Left lung (tissue), 10 donors: ENCODE measurements around the gene WNT7B. TPM values are rescaled to one million over a fixed set of nuclear protein-coding genes. Genes with fewer than 3 reads are reported as not detected.

ENCODE experiments used
- ATAC-seq: fragments of 200-7000 bp; cut with Tn5 transposase; one replicate; pipeline ENCODE4 v1.9.1; 2020; ENCODE audit warnings: moderate library complexity
- DNase-seq, 4 donors: peaks; one replicate each; pipeline ENCODE4 v3.0.0-alpha.2; 2013 to 2020
- H3K27ac ChIP-seq, 2 donors: fragments of 200-600 bp; sonication (generic) in 1 of 2; one replicate each; pipeline versions ENCODE4 v1.5.0 to v1.8.0; 2020 to 2021
- H3K27me3 ChIP-seq, 2 donors: fragments of 200-600 bp; sonication (generic) in 1 of 2; one replicate each; pipeline versions ENCODE4 v1.5.0 to v1.8.0; 2020 to 2021
- H3K36me3 ChIP-seq, 2 donors: fragments of 200-600 bp; sonication (generic) in 1 of 2; one replicate each; pipeline versions ENCODE4 v1.5.0 to v1.8.0; 2020 to 2021
- H3K4me1 ChIP-seq, 2 donors: fragments of 200-600 bp; one replicate each; pipeline ENCODE4 v1.8.0; 2021
- H3K4me3 ChIP-seq, 2 donors: fragments of 200-600 bp; sonication (generic) in 1 of 2; one replicate each; pipeline versions ENCODE4 v1.5.0 to v1.8.0; 2020 to 2021; ENCODE audit warnings: mild to moderate bottlenecking in 1 of 2
- H3K9me3 ChIP-seq, 2 donors: fragments of 200-600 bp; sonication (generic) in 1 of 2; one replicate each; pipeline versions ENCODE4 v1.5.0 to v1.8.0; 2020 to 2021
- intact Hi-C, 2 donors: fragments of 100-400 bp; cut with DNase I; formaldehyde crosslinking; loops; one replicate each; pipeline versions ENCODE4 v1.11.2 to v1.14.2; 2022
- polyA plus RNA-seq, 6 donors: library from polyadenylated mRNA; unstranded; fragments of 120-200 nt; gene quantifications; one replicate each; pipeline ENCODE4 v1.2.1, GENCODE V29; 2013; ENCODE audit not compliant: insufficient read length in 6 of 6
- total RNA-seq, 2 donors: library from RNA; stranded (reverse); fragmentation: NEBNext Ultra II Directional; extraction: Animal tissue kit (Norgen Biotek cat#: 25700); gene quantifications; one replicate each; pipeline ENCODE4 v1.2.1, GENCODE V29; 2021
- TF ChIP-seq, protein P1 (sequence below), 2 donors: fragments of 200-600 bp; sonication (generic) in 1 of 2; IDR thresholded peaks; one replicate each; pipeline versions ENCODE4 v1.5.0 to v1.8.0; 2021; ENCODE audit warnings: antibody characterized with exemption in 2 of 2
- donor health status: DM: no; HTN: yes; CAD: no.
- donor health status: DM: no; HTN: no; CAD: no.

The WNT7B gene
- total and polyA plus RNA-seq, 8 donors = 7.2 to 21.7 (median 14.9) TPM

DNA sequence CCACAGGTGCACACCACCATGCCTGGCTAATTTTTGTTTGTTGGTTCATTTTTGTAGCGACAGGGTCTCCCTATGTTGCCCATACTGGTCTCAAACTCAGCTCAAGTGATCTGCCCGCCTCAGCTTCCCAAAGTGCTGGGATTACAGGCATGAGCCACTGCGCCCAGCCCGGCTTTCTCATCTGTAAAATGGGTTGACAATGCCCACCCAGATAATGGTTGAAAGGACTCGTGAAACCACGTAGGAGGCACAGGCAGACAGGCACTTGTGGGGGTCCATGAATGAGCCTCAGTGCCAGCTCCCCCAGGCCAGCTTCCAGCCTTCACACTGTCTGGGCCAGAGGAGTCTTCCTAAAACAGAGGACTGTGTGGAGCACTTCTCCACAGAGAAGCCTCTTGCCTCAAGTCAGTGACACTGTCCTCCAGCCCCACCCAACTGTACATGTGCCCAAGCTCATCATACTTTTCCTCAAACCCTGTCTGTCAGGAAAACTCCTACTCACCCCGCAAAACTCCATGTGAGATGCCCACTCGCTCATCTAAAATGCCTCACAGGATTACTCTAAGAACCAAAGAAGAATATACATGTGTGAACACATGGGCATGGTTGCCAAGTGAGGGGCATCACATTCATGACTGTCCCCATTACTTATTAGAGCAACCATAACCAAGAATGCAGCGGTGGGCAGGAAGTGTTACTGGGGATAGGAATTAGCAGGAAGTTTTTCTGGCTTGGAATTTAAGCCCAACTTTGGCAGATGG lies 32.1 kb upstream of the WNT7B start:
- DNase-seq (peak in 1 of 4 donors; percentile 27), ATAC-seq (no peak)
- Histone ChIP-seq H3K4me3 (no peak overlapping the region), H3K36me3 (no peaks in the 10 kb centered on the region), H3K27ac (no peak overlapping the region), H3K27me3 (no peaks in the 10 kb centered on the region), H3K4me1 (peaks cover 26 to 61% of the 10 kb centered on the region in 2 donors), H3K9me3 (peaks cover 0 to 10% of the 10 kb centered on the region in 2 donors)
- TF ChIP-seq, protein P1, sequence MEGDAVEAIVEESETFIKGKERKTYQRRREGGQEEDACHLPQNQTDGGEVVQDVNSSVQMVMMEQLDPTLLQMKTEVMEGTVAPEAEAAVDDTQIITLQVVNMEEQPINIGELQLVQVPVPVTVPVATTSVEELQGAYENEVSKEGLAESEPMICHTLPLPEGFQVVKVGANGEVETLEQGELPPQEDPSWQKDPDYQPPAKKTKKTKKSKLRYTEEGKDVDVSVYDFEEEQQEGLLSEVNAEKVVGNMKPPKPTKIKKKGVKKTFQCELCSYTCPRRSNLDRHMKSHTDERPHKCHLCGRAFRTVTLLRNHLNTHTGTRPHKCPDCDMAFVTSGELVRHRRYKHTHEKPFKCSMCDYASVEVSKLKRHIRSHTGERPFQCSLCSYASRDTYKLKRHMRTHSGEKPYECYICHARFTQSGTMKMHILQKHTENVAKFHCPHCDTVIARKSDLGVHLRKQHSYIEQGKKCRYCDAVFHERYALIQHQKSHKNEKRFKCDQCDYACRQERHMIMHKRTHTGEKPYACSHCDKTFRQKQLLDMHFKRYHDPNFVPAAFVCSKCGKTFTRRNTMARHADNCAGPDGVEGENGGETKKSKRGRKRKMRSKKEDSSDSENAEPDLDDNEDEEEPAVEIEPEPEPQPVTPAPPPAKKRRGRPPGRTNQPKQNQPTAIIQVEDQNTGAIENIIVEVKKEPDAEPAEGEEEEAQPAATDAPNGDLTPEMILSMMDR (IDR thresholded peaks at IDR 0.05) = no peak
- intact Hi-C loops = loop anchor here (5.0 to 10.0 kb wide), 2 partner anchors 66 to 108 kb away; no protein-coding TSS in a partner anchor

DNA sequence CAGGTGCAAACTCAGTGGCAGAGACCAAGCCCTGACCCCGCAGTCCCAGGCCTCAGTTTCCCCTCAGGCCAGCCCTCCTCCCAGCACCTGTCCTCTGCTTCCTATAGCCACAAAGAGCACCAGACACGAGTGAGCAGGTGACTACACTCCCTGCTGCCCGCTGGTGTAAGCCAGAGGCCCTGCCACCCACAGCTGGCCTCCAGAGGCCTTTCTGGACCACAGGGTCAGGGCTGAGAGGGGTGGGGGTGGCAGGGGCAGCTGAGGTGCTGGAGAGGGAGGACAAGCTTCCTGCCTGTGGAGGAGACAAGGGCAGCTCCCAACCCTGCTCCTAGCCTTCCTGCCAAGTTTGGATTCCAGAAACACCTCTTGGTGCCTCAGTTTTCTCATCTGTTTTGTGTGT lies 31.3 kb upstream of the WNT7B start:
- Histone ChIP-seq H3K4me1 (peaks cover 26 to 65% of the 10 kb centered on the region in 2 donors), H3K27me3 (no peaks in the 10 kb centered on the region), H3K27ac (peak overlapping the region; percentile 86 to 91), H3K9me3 (peaks cover 0 to 10% of the 10 kb centered on the region in 2 donors), H3K4me3 (no peak overlapping the region), H3K36me3 (no peaks in the 10 kb centered on the region)
- DNase-seq (no peak), ATAC-seq (no peak)
- TF ChIP-seq, protein P1 (IDR thresholded peaks at IDR 0.05) = no peak
- intact Hi-C loops = loop anchor here (5.0 to 10.0 kb wide), 2 partner anchors 67 to 109 kb away; no protein-coding TSS in a partner anchor

DNA sequence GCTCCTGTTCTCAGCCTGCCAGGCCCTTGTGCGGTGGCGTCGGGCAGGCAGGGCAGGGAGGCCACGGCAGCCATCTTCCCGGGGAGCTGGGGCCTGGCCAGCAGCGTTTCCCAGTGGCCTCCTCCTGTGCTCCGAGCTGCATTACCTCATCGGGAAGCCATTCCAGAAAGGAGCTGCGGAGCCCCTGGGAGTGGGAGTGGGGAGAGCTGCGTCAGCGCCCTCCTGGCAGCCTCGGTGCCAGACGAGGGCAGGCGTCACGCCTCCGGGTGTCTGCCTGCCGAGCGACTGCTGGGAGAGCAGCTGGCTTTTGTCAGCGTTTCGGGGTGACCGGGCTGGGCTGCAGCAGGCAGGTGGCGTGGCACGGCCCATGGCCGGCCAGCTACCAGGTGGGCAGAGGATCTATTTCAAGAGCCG lies 30.9 kb upstream of the WNT7B start:
- peak overlapping the region; percentile 86 to 91 for H3K27ac ChIP-seq
- peaks cover 0 to 10% of the 10 kb centered on the region in 2 donors for H3K9me3 ChIP-seq
- TF ChIP-seq, protein P1 (IDR thresholded peaks at IDR 0.05) = no peak
- no peak overlapping the region for H3K4me3 ChIP-seq
- DNase-seq (peak in 2 of 4 donors; percentile 64 to 84), ATAC-seq (peak; percentile 47)
- H3K4me1 ChIP-seq = peaks cover 24 to 65% of the 10 kb centered on the region in 2 donors
- H3K36me3 ChIP-seq = no peaks in the 10 kb centered on the region
- H3K27me3 ChIP-seq = no peaks in the 10 kb centered on the region
- intact Hi-C loops = loop anchor here (5.0 to 10.0 kb wide), 2 partner anchors 67 to 109 kb away; no protein-coding TSS in a partner anchor

DNA sequence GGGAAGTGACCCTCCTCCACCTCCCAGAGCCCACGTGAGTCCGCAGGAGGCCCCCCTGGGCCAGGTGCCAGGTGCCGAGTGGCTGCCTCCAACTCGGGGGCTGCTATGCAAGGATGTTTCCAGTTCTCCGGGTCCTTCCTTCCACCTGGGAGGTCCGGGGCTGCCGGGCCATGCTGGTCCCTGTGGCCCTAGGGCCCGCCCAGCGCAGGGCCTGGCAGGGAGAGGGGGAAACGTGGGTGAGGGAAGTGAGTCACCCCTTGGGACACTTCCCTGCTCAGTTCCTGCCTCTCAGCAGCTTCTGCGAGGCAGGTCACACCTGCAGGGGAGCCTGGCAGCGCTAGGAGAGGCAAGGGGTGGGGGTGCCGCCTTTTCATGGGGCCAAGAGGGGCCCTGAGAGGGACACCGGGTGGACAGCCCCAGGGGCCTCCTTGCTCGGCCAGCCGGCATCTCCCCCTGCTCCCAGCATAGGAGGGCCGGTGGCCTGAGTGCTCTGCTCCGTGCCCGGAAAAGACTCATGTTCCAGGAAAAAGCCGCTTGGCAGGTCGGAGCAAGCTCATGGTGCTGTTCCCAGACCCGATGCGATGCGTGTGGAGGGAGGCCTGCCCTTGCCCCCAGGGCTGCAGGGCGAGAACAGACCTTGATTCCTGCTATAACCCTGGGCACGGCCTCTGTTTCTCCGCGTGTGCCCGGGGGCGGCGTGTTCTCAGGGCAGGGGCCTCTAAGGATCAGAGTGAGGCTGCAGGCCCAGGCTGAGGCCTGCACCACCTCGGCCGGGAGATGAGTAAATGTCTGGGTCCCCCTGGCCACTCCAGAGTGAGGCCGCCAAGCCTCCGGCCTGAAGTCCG lies 30.3 kb upstream of the WNT7B start:
- peaks cover 23 to 63% of the 10 kb centered on the region in 2 donors for H3K4me1 ChIP-seq
- TF ChIP-seq, protein P1 (IDR thresholded peaks at IDR 0.05) = no peak
- intact Hi-C loops = loop anchor here (5.0 to 10.0 kb wide), 2 partner anchors 68 to 110 kb away; no protein-coding TSS in a partner anchor
- H3K36me3 ChIP-seq = no peaks in the 10 kb centered on the region
- peak overlapping the region in 1 of 2 donors; percentile 29 for H3K4me3 ChIP-seq
- ATAC-seq (peak; percentile 88), DNase-seq (peak; percentile 11 to 92 (median 62))
- H3K9me3 ChIP-seq = peaks cover 0 to 10% of the 10 kb centered on the region in 2 donors
- peak overlapping the region; percentile 86 to 91 for H3K27ac ChIP-seq
- no peaks in the 10 kb centered on the region for H3K27me3 ChIP-seq
